IPS-20b (cell line): ENCODE measurements around the gene CACHD1.

Source experiments
- H3K27ac ChIP-seq: one replicate; pipeline ENCODE4 v1.5.1; 2013; ENCODE audit warnings: low read length
- H3K27me3 ChIP-seq: 2 replicates; pipeline ENCODE4 v1.6.1; 2013; ENCODE audit warnings: mild to moderate bottlenecking, low read length, inconsistent platforms; ENCODE audit not compliant: insufficient read depth
- H3K36me3 ChIP-seq: 2 replicates; pipeline ENCODE4 v1.6.1; 2013; ENCODE audit warnings: low read depth, mild to moderate bottlenecking, inconsistent platforms, low read length, moderate library complexity; ENCODE audit not compliant: insufficient read depth
- H3K4me1 ChIP-seq: 2 replicates; pipeline ENCODE4 v1.6.1; 2013; ENCODE audit warnings: mild to moderate bottlenecking, control low read depth, inconsistent platforms, low read length, moderate library complexity; ENCODE audit not compliant: insufficient read depth
- H3K4me3 ChIP-seq: 2 replicates; pipeline ENCODE4 v1.5.1; 2013; ENCODE audit warnings: mild to moderate bottlenecking, low read length, inconsistent platforms
- H3K9ac ChIP-seq: 2 replicates; pipeline ENCODE4 v1.6.1; 2013; ENCODE audit warnings: low read depth, mild to moderate bottlenecking, inconsistent platforms, low read length, moderate library complexity
- H3K9me3 ChIP-seq: 2 replicates; pipeline ENCODE4 v1.6.1; 2013; ENCODE audit warnings: mild to moderate bottlenecking, low read depth, low read length, inconsistent platforms; ENCODE audit not compliant: insufficient read depth

Gene CACHD1

DNA sequence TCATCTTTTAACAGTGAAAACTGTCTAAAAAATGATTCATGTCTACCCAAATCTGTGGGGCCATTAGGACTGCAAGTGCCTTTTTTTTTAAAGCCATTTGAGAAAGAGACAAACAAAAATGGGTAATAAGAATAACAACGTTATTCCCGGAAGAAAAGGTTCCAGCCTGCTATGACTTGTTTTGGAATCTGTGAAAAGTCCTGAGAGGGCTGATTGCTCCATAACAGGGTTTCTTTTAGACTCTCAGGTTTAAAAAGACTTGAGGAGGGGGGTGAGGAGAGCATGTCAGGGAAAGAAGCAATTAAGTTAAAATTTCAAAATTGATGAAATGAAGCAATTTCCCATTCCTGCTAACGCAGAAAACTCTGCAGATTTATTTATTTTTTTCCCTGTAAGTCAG lies 56.4 kb downstream of the CACHD1 start:
- no peaks in the 10 kb centered on the region for H3K36me3 ChIP-seq
- no peak overlapping the region for H3K27ac ChIP-seq
- no peaks in the 10 kb centered on the region for H3K27me3 ChIP-seq
- no peak overlapping the region for H3K4me3 ChIP-seq
- H3K9ac ChIP-seq, result no peak overlapping the region
- peaks cover 62% of the 10 kb centered on the region for H3K4me1 ChIP-seq
- H3K9me3 ChIP-seq, result no peaks in the 10 kb centered on the region

- Histone ChIP-seq H3K27me3 (no peaks in the 10 kb centered on the region), H3K4me1 (peaks cover 61% of the 10 kb centered on the region), H3K4me3 (no peak overlapping the region), H3K27ac (no peak overlapping the region), H3K36me3 (no peaks in the 10 kb centered on the region), H3K9ac (no peak overlapping the region), H3K9me3 (no peaks in the 10 kb centered on the region)
These were observed 57.2 kb downstream of the CACHD1 start for GRCh38 chr1:64527165-64527564.

- Histone ChIP-seq H3K27me3 (no peaks in the 10 kb centered on the region), H3K27ac (no peak overlapping the region), H3K9ac (no peak overlapping the region), H3K4me1 (peaks cover 56% of the 10 kb centered on the region), H3K4me3 (no peak overlapping the region), H3K9me3 (no peaks in the 10 kb centered on the region), H3K36me3 (no peaks in the 10 kb centered on the region)
These were observed 57.9 kb downstream of the CACHD1 start for GRCh38 chr1:64527786-64528185.

- Histone ChIP-seq H3K9me3 (no peaks in the 10 kb centered on the region), H3K36me3 (no peaks in the 10 kb centered on the region), H3K9ac (no peak overlapping the region), H3K4me1 (peaks cover 31% of the 10 kb centered on the region), H3K27ac (no peak overlapping the region), H3K27me3 (no peaks in the 10 kb centered on the region), H3K4me3 (no peak overlapping the region)
These were observed 61.2 kb downstream of the CACHD1 start for GRCh38 chr1:64530969-64531692.

GRCh38 chr1:64532646-64533045 lies 62.7 kb downstream of the CACHD1 start:
- Histone ChIP-seq H3K27ac (no peak overlapping the region), H3K4me1 (peaks cover 30% of the 10 kb centered on the region; the same call in 1 of the 2 replicates)

GRCh38 chr1:64535938-64536835 lies 66.3 kb downstream of the CACHD1 start:
- Histone ChIP-seq H3K9ac (no peak overlapping the region), H3K4me3 (no peak overlapping the region), H3K27me3 (no peaks in the 10 kb centered on the region), H3K36me3 (no peaks in the 10 kb centered on the region), H3K4me1 (peaks cover 49% of the 10 kb centered on the region), H3K9me3 (no peaks in the 10 kb centered on the region), H3K27ac (no peak overlapping the region)

More at GRCh38 chr1:64532646-64533045, 62.7 kb downstream of the CACHD1 start:
- Histone ChIP-seq H3K36me3 (no peaks in the 10 kb centered on the region), H3K9ac (no peak overlapping the region), H3K4me3 (no peak overlapping the region), H3K9me3 (no peaks in the 10 kb centered on the region), H3K27me3 (no peaks in the 10 kb centered on the region)

GRCh38 chr1:64536836-64537490 lies 67.0 kb downstream of the CACHD1 start:
- Histone ChIP-seq H3K4me1 (peaks cover 46% of the 10 kb centered on the region), H3K9ac (no peak overlapping the region), H3K27ac (no peak overlapping the region), H3K36me3 (no peaks in the 10 kb centered on the region), H3K4me3 (no peak overlapping the region), H3K27me3 (no peaks in the 10 kb centered on the region), H3K9me3 (no peaks in the 10 kb centered on the region)

- H3K9me3 ChIP-seq, result no peaks in the 10 kb centered on the region
- H3K36me3 ChIP-seq, result no peaks in the 10 kb centered on the region
- H3K27me3 ChIP-seq, result no peaks in the 10 kb centered on the region
- H3K27ac ChIP-seq, result no peak overlapping the region
- H3K9ac ChIP-seq, result no peak overlapping the region
- H3K4me3 ChIP-seq, result no peak overlapping the region
- peaks cover 46% of the 10 kb centered on the region for H3K4me1 ChIP-seq
These were observed 68.0 kb downstream of the CACHD1 start for GRCh38 chr1:64537942-64538341.

DNA sequence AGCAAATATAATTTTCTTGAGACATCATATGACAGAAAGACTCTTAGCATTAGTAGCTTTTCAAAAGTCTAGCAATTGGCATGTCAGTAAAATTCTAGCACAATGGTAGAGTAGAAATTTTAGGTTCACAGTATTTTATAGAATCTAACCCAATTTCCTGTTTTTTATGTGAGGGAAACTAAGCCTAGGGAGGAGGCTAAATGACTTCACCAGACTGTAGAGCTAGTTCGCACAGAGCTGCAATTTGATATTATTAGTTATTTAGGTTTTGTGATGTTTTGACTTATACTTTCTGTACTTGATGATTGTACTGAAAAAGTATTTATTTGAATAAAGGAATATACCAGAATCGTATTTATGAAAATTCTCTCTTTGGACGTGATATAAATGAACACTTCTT lies 68.5 kb downstream of the CACHD1 start:
- H3K27ac ChIP-seq, result no peak overlapping the region
- H3K36me3 ChIP-seq, result no peaks in the 10 kb centered on the region
- H3K9ac ChIP-seq, result no peak overlapping the region
- no peak overlapping the region for H3K4me3 ChIP-seq
- no peaks in the 10 kb centered on the region for H3K27me3 ChIP-seq
- no peaks in the 10 kb centered on the region for H3K9me3 ChIP-seq
- H3K4me1 ChIP-seq, result peaks cover 46% of the 10 kb centered on the region

DNA sequence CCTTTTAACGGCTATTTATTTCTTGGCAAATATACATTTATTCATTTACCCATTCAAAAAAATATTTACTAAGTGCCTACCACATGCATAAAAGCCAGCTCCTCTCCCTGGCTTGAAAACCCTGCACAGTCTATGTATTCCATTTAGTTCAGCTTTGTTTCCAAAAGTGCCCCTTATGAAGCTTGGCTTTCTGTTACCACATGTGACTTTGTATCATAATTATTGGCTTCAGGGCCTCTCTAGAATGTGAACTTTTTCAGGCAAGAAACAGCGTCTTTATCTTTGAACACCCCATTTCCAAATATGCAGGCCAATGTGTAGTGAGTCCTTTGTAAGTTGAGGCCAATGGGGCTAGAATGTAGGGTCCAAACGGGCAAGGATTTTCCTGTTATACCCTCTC lies 69.4 kb downstream of the CACHD1 start:
- Histone ChIP-seq H3K4me3 (no peak overlapping the region), H3K27me3 (no peaks in the 10 kb centered on the region), H3K4me1 (peaks cover 49% of the 10 kb centered on the region), H3K9ac (no peak overlapping the region), H3K9me3 (no peaks in the 10 kb centered on the region), H3K27ac (no peak overlapping the region), H3K36me3 (no peaks in the 10 kb centered on the region)

DNA sequence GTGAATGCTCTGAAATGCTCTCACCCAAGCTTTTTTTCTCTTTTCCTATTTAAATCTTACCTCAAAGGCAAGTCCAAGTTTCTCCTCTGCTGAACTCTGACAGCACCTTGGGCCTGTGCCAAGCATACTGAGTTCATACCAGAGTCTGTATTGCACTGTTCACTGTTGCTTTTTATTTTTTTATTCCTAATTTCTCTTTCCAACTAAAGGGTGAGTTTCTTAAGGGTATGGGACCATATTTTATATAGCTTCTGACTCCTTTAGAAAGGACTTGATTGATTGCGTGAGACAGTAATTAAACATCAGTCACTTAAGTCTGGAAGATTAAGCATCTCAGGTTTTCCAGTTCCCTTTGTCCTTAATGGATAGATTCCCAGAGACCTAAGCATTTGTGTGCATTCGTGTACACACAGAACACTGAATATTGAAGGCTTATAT lies 69.9 kb downstream of the CACHD1 start:
- Histone ChIP-seq H3K4me3 (no peak overlapping the region), H3K36me3 (no peaks in the 10 kb centered on the region), H3K4me1 (peaks cover 54% of the 10 kb centered on the region), H3K27me3 (no peaks in the 10 kb centered on the region), H3K9ac (no peak overlapping the region), H3K9me3 (no peaks in the 10 kb centered on the region), H3K27ac (no peak overlapping the region)
